ENCODE results near the gene URI1. TPM values are rescaled to one million over a fixed set of nuclear protein-coding genes. Genes with fewer than 3 reads are reported as not detected.
A peak's percentile ranks its signal among the peaks of the same experiment; 100 is the strongest.

URI1 gene
- polyA plus RNA-seq, 1 of the 3 experiments (the other 2 are of a cell fraction): 32.4 TPM

GRCh38 chr19:30060531-30061222 is 118.6 kb downstream of the URI1 start:
- Histone ChIP-seq H3F3A (replicated peaks; ENCODE audit: insufficient read depth) (no peaks in the 10 kb centered on the region), H3K79me2 (ENCODE audit: insufficient read depth) (no peaks in the 10 kb centered on the region), H3K4me3 (ENCODE audit: low read depth in 2 of 2, low read length in 1 of 2) (no peak overlapping the region), H3K27me3 (ENCODE audit: insufficient read depth) (no peaks in the 10 kb centered on the region), H4K20me1 (ENCODE audit: insufficient read depth) (no peaks in the 10 kb centered on the region), H3K4me2 (no peak overlapping the region), H3K27ac (ENCODE audit: low read depth in 2 of 2, low read length in 1 of 2) (no peak overlapping the region), H3K4me1 (ENCODE audit: control insufficient read depth in 1 of 2, insufficient read depth in 2 of 2, low read depth in 1 of 2, low read length in 1 of 2) (peaks cover 0 to 12% of the 10 kb centered on the region in 2 experiments; a peak in 1 of 4 replicates), H3K9me3 (no peaks in the 10 kb centered on the region), H3K36me3 (replicated peaks in 1 of 2; ENCODE audit: control insufficient read depth in 1 of 2, insufficient read depth in 2 of 2, low read length in 1 of 2) (no peaks in the 10 kb centered on the region), H3K9me2 (no peaks in the 10 kb centered on the region), H3K9ac (no peak overlapping the region), H2AFZ (ENCODE audit: low read depth) (no peak overlapping the region)
- CTCF ChIA-PET: interaction anchor here (1.0 to 1.8 kb wide), 3 partner anchors 15 to 606 kb away, joined by 3 to 7 read pairs (median 3); no protein-coding TSS in a partner anchor
- DNase-seq: peak; percentile 59
- WGBS (ENCODE audit: low lambda C conversion rate): 65% methylated on average over 13 of the region's 13 CpGs
- POLR2A ChIA-PET: no interaction called here
- TF ChIP-seq POLR2AphosphoS5 (IDR thresholded peaks at IDR 0.05; ENCODE audit: low read depth, low read length): no peak
- no peak for TF ChIP-seq USF1 (IDR thresholded peaks at IDR 0.05; ENCODE audit: borderline replicate concordance, low read depth)
- no peak for TF ChIP-seq MEF2A (IDR thresholded peaks at IDR 0.05; ENCODE audit: borderline replicate concordance, low read depth)
- no peak for TF ChIP-seq TCF12 (IDR thresholded peaks at IDR 0.05)
- no peak for TF ChIP-seq NFIC (IDR thresholded peaks at IDR 0.05; ENCODE audit: borderline replicate concordance)
- TF ChIP-seq USF2 (IDR thresholded peaks at IDR 0.05; ENCODE audit: borderline replicate concordance, low read depth, low read length): no peak
- no peak for TF ChIP-seq RXRA (IDR thresholded peaks at IDR 0.05; ENCODE audit: borderline replicate concordance, low read depth)
- TF ChIP-seq FOSL2 (IDR thresholded peaks at IDR 0.05; ENCODE audit: borderline replicate concordance, low read depth): no peak
- TF ChIP-seq SMC3 (IDR thresholded peaks at IDR 0.05; ENCODE audit: low read depth, low read length): no peak
- no peak for TF ChIP-seq EZH2phosphoT487 (IDR thresholded peaks at IDR 0.05; ENCODE audit: borderline replicate concordance, low read depth)
- no peak for TF ChIP-seq REST (IDR thresholded peaks at IDR 0.05; ENCODE audit: low read depth, low read length)
- TF ChIP-seq IRF3 (IDR thresholded peaks at IDR 0.05; ENCODE audit: low read depth, low read length): no peak
- TF ChIP-seq GATA2 (CRISPR knock-in tag; IDR thresholded peaks at IDR 0.05): no peak
- TF ChIP-seq RAD21 (IDR thresholded peaks at IDR 0.05; ENCODE audit: low read length): no peak
- no peak for TF ChIP-seq TEAD4 (IDR thresholded peaks at IDR 0.05; ENCODE audit: borderline replicate concordance, insufficient read depth)
- TF ChIP-seq FOXM1 (IDR thresholded peaks at IDR 0.05; ENCODE audit: low read depth): no peak
- no peak for TF ChIP-seq CTCF (IDR thresholded peaks at IDR 0.05)

Measured in SK-N-SH (cell line).